Neuronal stem cell (in vitro differentiated cells): ENCODE data around the gene SEL1L3.

Experiments
- DNase-seq: peaks from one replicate; pipeline ENCODE4 v3.0.0-alpha.2; 2013; ENCODE audit warnings: low spot score
- H2AFZ ChIP-seq: one replicate; pipeline ENCODE4 v1.6.1; 2013; ENCODE audit warnings: mild to moderate bottlenecking, low read length, inconsistent platforms
- H2AK5ac ChIP-seq: 2 replicates; pipeline ENCODE4 v1.6.1; 2013; ENCODE audit warnings: low read depth, mild to moderate bottlenecking, inconsistent platforms, low read length, moderate library complexity, mixed read lengths
- H2BK120ac ChIP-seq: 2 replicates; pipeline ENCODE4 v1.6.1; 2013; ENCODE audit warnings: low read depth, mild to moderate bottlenecking, inconsistent platforms, low read length, moderate library complexity, mixed read lengths
- H2BK12ac ChIP-seq: one replicate; pipeline ENCODE4 v1.6.1; 2013; ENCODE audit warnings: low read length, inconsistent platforms
- H2BK15ac ChIP-seq: 2 replicates; pipeline ENCODE4 v1.6.1; 2013; ENCODE audit warnings: mild to moderate bottlenecking, low read length, inconsistent platforms, mixed read lengths
- H2BK5ac ChIP-seq: one replicate; pipeline ENCODE4 v1.6.1; 2013; ENCODE audit warnings: inconsistent platforms, mild to moderate bottlenecking, low read length, moderate library complexity
- H3K14ac ChIP-seq: one replicate; pipeline ENCODE4 v1.6.1; 2013; ENCODE audit warnings: low read length, inconsistent platforms
- H3K18ac ChIP-seq: 2 replicates; pipeline ENCODE4 v1.6.1; 2013; ENCODE audit warnings: low read length, inconsistent platforms
- H3K23ac ChIP-seq: 2 replicates; pipeline ENCODE4 v1.6.1; 2013; ENCODE audit warnings: low read depth, mild to moderate bottlenecking, mixed read lengths, low read length, inconsistent platforms; ENCODE audit not compliant: poor library complexity
- H3K27ac ChIP-seq: replicated peaks from 3 replicates; pipeline ENCODE4 v1.5.1; 2013; ENCODE audit warnings: low read length, inconsistent platforms
- H3K27me3 ChIP-seq, 3 experiments: 2 replicates each; pipeline ENCODE4 v1.6.1; 2013; ENCODE audit warnings: low read length in 3 of 3, mild to moderate bottlenecking in 2 of 3, inconsistent platforms in 1 of 3, low read depth in 1 of 3, mixed read lengths in 1 of 3, moderate library complexity in 1 of 3; ENCODE audit not compliant: control insufficient read depth in 3 of 3, insufficient read depth in 3 of 3
- H3K36me3 ChIP-seq, 2 donors: replicated peaks in 1 of 2; 2 replicates each; pipeline ENCODE4 v1.6.1; 2013; ENCODE audit warnings: low read length in 2 of 2; ENCODE audit not compliant: control insufficient read depth in 2 of 2, insufficient read depth in 2 of 2
- H3K4ac ChIP-seq: 2 replicates; pipeline ENCODE4 v1.6.1; 2013; ENCODE audit warnings: inconsistent platforms, mild to moderate bottlenecking, low read length, moderate library complexity
- H3K4me1 ChIP-seq, 2 donors: 1 replicate in 1 of 2; 2 replicates in 1 of 2; pipeline ENCODE4 v1.6.1; 2013; ENCODE audit warnings: low read length in 2 of 2, low read depth in 1 of 2; ENCODE audit not compliant: control insufficient read depth in 2 of 2, insufficient read depth in 1 of 2
- H3K4me2 ChIP-seq: one replicate; pipeline ENCODE4 v1.6.1; 2013; ENCODE audit warnings: mild to moderate bottlenecking, low read length, inconsistent platforms; ENCODE audit not compliant: insufficient read depth, poor library complexity, severe bottlenecking
- H3K4me3 ChIP-seq, 2 donors: 2 replicates each; pipeline ENCODE4 v1.5.1; 2013; ENCODE audit warnings: low read length in 2 of 2, mild to moderate bottlenecking in 2 of 2, inconsistent platforms in 1 of 2, moderate library complexity in 1 of 2
- H3K79me1 ChIP-seq: one replicate; pipeline ENCODE4 v1.6.1; 2013; ENCODE audit warnings: low read depth, mild to moderate bottlenecking, inconsistent platforms, low read length, moderate library complexity
- H3K9ac ChIP-seq: one replicate; pipeline ENCODE4 v1.6.1; 2013; ENCODE audit warnings: mild to moderate bottlenecking, low read depth, low read length, inconsistent platforms; ENCODE audit not compliant: poor library complexity
- H3K9me3 ChIP-seq, 2 donors: replicated peaks in 1 of 2; 2 replicates each; pipeline versions ENCODE3 to v1.6.1; 2013; ENCODE audit warnings: low read length in 2 of 2, mild to moderate bottlenecking in 2 of 2, inconsistent platforms in 1 of 2, low read depth in 1 of 2, mixed read lengths in 1 of 2, moderate library complexity in 1 of 2; ENCODE audit not compliant: control insufficient read depth in 2 of 2, insufficient read depth in 1 of 2
- H4K8ac ChIP-seq: one replicate; pipeline ENCODE4 v1.6.1; 2013; ENCODE audit warnings: low read depth, mild to moderate bottlenecking, inconsistent platforms, low read length, moderate library complexity
- H4K91ac ChIP-seq: one replicate; pipeline ENCODE4 v1.6.1; 2013; ENCODE audit warnings: low read length, low read depth, mild to moderate bottlenecking, inconsistent platforms; ENCODE audit not compliant: poor library complexity
- WGBS, 2 donors: extraction: QIAGEN DNeasy Blood & Tissue Kit; methylation state at CpG; one replicate each; pipeline ENCODE4 v1.1.7; 2013; ENCODE audit warnings: missing lambda C conversion rate in 2 of 2, mixed read lengths in 1 of 2; ENCODE audit not compliant: insufficient read length in 2 of 2, insufficient replicate concordance in 1 of 2; ENCODE audit errors: extremely low coverage in 2 of 2; 5-methylcytosine and 5-hydroxymethylcytosine counted together

SEL1L3 gene

DNA sequence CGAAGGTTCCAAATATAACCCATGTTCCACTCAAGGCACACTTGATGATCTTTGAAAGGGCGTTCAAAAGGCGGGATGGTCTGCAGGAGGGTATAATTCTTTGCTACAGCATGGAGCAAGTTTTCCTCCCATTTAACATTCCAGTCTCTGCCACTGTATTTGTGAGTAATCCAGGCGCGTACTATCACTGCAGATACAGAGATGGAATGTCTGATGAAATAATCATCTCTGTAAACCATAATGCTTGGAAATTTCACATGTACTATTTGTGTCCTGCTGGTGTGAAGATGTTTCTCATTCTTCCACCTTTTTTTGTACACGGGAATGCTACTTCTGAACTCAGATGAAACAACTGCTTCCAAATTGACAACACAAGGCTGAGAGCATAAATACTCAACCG lies 15.5 kb downstream of the SEL1L3 start:
- Histone ChIP-seq H3K9ac (no peak overlapping the region), H3K79me1 (peaks cover 3% of the 10 kb centered on the region), H2BK15ac (no peak overlapping the region), H3K9me3 (no peaks in the 10 kb centered on the region), H3K27ac (no peak overlapping the region), H2AK5ac (no peak overlapping the region), H4K91ac (no peak overlapping the region), H4K8ac (no peak overlapping the region), H3K18ac (no peak overlapping the region), H3K4me3 (no peak overlapping the region), H3K23ac (no peak overlapping the region), H3K14ac (no peak overlapping the region), H3K4me2 (no peak overlapping the region), H2BK12ac (no peak overlapping the region), H3K4me1 (peaks cover 0 to 2% of the 10 kb centered on the region in 2 donors), H2BK5ac (no peak overlapping the region), H2BK120ac (no peak overlapping the region), H3K27me3 (no peaks in the 10 kb centered on the region), H3K4ac (no peak overlapping the region), H2AFZ (no peak overlapping the region), H3K36me3 (peaks cover 0 to 5% of the 10 kb centered on the region in 2 donors)
- WGBS, 2 donors: no CpG with 5 or more reads among the region's 7 CpGs
- DNase-seq: no peak

DNA sequence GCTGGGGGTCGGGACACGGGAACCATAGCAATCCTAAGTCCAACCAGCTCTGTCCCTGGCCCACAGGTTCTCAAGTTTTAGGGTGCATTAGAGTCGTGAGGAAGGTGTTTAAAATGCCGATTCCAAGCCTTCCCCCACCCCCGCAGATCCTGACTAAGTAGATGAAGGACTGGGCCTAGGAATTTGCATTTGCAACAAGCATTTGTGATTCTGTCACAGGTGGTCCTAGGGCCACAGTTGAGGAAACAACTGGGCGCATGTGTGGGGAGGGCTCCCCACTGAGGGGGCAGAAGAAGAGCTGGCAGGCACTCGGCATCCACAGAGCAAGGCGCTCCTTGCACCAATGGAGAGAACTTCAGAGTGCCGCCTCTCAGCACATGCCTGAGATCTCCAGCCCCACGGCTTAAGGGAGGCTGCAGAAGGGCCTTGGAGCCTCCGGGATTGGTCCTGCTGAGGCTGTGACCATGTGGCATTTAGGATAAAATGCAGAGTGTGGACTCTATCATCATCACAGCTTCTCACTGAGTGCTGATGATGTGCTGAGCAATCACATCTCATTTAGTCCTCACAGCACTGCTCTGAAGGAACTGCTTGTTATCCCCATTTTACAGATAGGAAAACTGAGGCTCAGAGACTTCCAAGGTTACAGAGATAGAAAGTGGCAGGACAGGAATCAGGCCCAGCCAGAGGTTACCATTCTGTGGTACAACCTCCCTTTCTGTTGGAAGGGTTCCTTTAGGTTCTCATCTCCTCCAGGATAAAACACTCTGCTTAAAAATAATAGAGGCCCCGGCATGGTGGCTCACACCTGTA lies 16.7 kb downstream of the SEL1L3 start:
- H2BK5ac ChIP-seq: no peak overlapping the region
- no peak overlapping the region for H2AFZ ChIP-seq
- H3K27ac ChIP-seq: no peak overlapping the region
- no peak overlapping the region for H3K23ac ChIP-seq
- H3K9ac ChIP-seq: no peak overlapping the region
- no peak for DNase-seq
- H2AK5ac ChIP-seq: no peak overlapping the region
- H3K27me3 ChIP-seq: no peaks in the 10 kb centered on the region
- no peak overlapping the region for H2BK120ac ChIP-seq
- peaks cover 0 to 2% of the 10 kb centered on the region in 2 donors for H3K4me1 ChIP-seq
- no CpG with 5 or more reads among the region's 12 CpGs for WGBS, 2 donors
- H3K4me2 ChIP-seq: no peak overlapping the region
- H2BK15ac ChIP-seq: no peak overlapping the region
- H3K4me3 ChIP-seq: no peak overlapping the region
- no peaks in the 10 kb centered on the region for H3K9me3 ChIP-seq
- H3K18ac ChIP-seq: no peak overlapping the region
- no peak overlapping the region for H4K8ac ChIP-seq
- H3K79me1 ChIP-seq: peaks cover 3% of the 10 kb centered on the region
- H4K91ac ChIP-seq: no peak overlapping the region
- no peak overlapping the region for H3K4ac ChIP-seq
- peaks cover 0 to 5% of the 10 kb centered on the region in 2 donors for H3K36me3 ChIP-seq
- no peak overlapping the region for H3K14ac ChIP-seq
- H2BK12ac ChIP-seq: no peak overlapping the region

DNA sequence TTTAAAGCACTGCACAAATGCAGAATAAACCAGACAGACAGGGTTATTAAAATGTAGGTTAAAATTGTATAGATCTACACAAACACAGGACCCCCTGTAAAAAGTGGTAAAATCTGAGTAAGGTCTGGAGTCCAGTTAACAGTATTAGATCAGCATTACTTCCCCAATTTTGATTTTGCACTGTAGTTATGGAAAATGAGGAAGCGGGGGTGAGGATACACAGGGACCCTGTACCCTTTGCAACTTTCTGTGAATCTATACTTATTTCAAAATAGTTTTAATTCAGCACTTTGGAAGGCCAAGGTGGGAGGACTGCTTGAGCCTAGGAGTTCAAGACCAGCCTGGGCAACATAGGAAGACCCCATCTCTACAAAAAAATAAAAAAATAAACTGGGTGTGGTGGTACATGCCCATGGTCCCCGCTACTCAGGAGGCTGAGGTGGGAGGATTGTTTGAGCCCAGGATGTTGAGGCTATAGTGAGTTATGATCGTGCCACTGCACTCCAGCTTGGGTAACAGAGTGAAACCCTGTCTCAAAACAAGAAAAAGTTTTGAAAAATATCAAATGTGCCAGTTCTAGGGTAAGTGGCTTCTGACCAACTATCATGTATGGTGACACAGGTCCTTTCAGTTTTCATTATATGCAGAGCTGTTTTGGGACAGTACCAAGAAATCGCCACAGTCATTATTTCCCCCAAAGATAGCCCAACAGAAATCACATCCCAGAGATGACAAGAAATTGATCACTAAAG lies 17.7 kb downstream of the SEL1L3 start:
- Histone ChIP-seq H3K4me2 (no peak overlapping the region), H3K9me3 (no peaks in the 10 kb centered on the region), H3K36me3 (peaks cover 0 to 5% of the 10 kb centered on the region in 2 donors), H2BK12ac (no peak overlapping the region), H2BK120ac (no peak overlapping the region), H2AFZ (no peak overlapping the region), H3K79me1 (peaks cover 3% of the 10 kb centered on the region), H3K9ac (no peak overlapping the region), H3K27me3 (no peaks in the 10 kb centered on the region), H3K4me1 (peaks cover 0 to 2% of the 10 kb centered on the region in 2 donors), H2BK15ac (no peak overlapping the region), H3K4ac (no peak overlapping the region), H3K27ac (no peak overlapping the region), H2AK5ac (no peak overlapping the region), H4K91ac (no peak overlapping the region), H3K4me3 (no peak overlapping the region), H2BK5ac (no peak overlapping the region), H3K23ac (no peak overlapping the region), H3K14ac (no peak overlapping the region), H4K8ac (no peak overlapping the region), H3K18ac (no peak overlapping the region)
- no peak for DNase-seq
- WGBS, 2 donors: no CpG with 5 or more reads among the region's 4 CpGs
